Measurements from ENCODE around the gene MOB3A. TPM values are rescaled to one million over a fixed set of nuclear protein-coding genes. Genes with fewer than 3 reads are reported as not detected.

Gene MOB3A
- total RNA-seq, 1 donor, result 40.4 TPM

GRCh38 chr19:2022289-2022688 lies 73.8 kb downstream of the MOB3A start:
- DNase-seq (ENCODE audit: low read depth), result no peak
- TF ChIP-seq, protein P1, sequence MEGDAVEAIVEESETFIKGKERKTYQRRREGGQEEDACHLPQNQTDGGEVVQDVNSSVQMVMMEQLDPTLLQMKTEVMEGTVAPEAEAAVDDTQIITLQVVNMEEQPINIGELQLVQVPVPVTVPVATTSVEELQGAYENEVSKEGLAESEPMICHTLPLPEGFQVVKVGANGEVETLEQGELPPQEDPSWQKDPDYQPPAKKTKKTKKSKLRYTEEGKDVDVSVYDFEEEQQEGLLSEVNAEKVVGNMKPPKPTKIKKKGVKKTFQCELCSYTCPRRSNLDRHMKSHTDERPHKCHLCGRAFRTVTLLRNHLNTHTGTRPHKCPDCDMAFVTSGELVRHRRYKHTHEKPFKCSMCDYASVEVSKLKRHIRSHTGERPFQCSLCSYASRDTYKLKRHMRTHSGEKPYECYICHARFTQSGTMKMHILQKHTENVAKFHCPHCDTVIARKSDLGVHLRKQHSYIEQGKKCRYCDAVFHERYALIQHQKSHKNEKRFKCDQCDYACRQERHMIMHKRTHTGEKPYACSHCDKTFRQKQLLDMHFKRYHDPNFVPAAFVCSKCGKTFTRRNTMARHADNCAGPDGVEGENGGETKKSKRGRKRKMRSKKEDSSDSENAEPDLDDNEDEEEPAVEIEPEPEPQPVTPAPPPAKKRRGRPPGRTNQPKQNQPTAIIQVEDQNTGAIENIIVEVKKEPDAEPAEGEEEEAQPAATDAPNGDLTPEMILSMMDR (IDR thresholded peaks at IDR 0.05; ENCODE audit: insufficient read depth, low read length), result no peak

DNA sequence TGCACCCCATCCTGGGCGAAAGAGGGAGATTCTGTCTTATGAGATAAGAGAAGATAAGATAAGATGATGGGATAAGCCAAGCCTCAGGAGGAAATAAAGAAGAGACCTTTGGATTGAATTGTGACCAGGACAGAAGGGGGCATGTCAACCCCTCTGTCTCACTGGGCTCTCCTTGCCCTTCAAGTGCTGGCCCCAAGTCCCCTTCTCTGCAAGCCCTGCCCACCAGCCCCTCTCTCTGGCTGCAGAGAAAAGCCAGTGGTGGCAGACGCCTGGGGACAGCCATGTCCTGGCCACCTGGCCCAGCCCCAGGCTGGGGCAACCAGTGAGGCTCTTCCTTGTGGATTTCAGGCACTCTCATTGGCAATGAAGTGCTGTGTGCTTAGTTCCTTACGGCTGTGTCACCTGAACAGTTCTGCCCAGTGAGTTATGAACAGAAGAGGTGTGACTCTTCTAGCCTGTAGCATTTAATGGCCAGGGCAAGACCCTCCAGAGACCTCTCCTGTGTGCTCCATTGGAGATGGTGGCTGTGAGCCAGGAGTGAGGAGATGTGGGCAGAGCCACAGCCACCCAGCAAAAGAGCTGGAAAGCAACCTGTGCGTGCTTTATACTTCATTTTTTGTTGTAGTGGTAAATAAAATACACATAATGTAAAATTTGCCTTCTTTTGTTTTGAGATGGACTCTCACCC lies 74.5 kb downstream of the MOB3A start:
- TF ChIP-seq, protein P1 (IDR thresholded peaks at IDR 0.05; ENCODE audit: insufficient read depth, low read length), result no peak
- no peak for DNase-seq (ENCODE audit: low read depth)
- no peak overlapping the region for H3K4me3 ChIP-seq (ENCODE audit: low read depth, low read length)

More at GRCh38 chr19:2022289-2022688, 73.8 kb downstream of the MOB3A start:
- no peak overlapping the region for H3K4me3 ChIP-seq (ENCODE audit: low read depth, low read length)

Small RNAs within 50 kb of the gene (small RNA-seq; reads per million reads assigned to genes)
- gene AC007136.1, result not detected

Other genes starting within 250 kb of the MOB3A start
- 9.0 and 13.0 TPM in 2 replicates for gene REXO1, start 247.8 kb downstream of the MOB3A start, total RNA-seq (ENCODE audit: low replicate concordance)
- 6.5 and 7.3 TPM in 2 replicates for gene KLF16, start 232.7 kb downstream of the MOB3A start, total RNA-seq (ENCODE audit: low replicate concordance)
- 48.0 and 51.2 TPM in 2 replicates for gene ABHD17A, start 210.8 kb downstream of the MOB3A start, total RNA-seq (ENCODE audit: low replicate concordance)
- 2.6 and 4.2 TPM in 2 replicates for gene ADAT3, start 190.9 kb downstream of the MOB3A start, total RNA-seq (ENCODE audit: low replicate concordance)
- 51.6 and 59.3 TPM in 2 replicates for gene SCAMP4, start 190.9 kb downstream of the MOB3A start, total RNA-seq (ENCODE audit: low replicate concordance)
- 29.6 and 47.5 TPM in 2 replicates for gene CSNK1G2, start 155.2 kb downstream of the MOB3A start, total RNA-seq (ENCODE audit: low replicate concordance)
- 15.5 and 59.3 TPM in 2 replicates for gene BTBD2, start 80.6 kb downstream of the MOB3A start, total RNA-seq (ENCODE audit: low replicate concordance)
- 75.8 and 84.3 TPM in 2 replicates for gene MKNK2, start 45.1 kb downstream of the MOB3A start, total RNA-seq (ENCODE audit: low replicate concordance)
- gene IZUMO4, start 589 bp upstream of the MOB3A start, total RNA-seq (ENCODE audit: low replicate concordance), result 0.16 and 1.4 TPM in 2 replicates
- 82.7 and 102 TPM in 2 replicates for gene AP3D1, start 55.2 kb upstream of the MOB3A start, total RNA-seq (ENCODE audit: low replicate concordance)
- 10.3 and 12.0 TPM in 2 replicates for gene DOT1L, start 67.6 kb upstream of the MOB3A start, total RNA-seq (ENCODE audit: low replicate concordance)
- 30.9 and 33.4 TPM in 2 replicates for gene PLEKHJ1, start 140.0 kb upstream of the MOB3A start, total RNA-seq (ENCODE audit: low replicate concordance)
- gene SF3A2, start 140.5 kb upstream of the MOB3A start, total RNA-seq (ENCODE audit: low replicate concordance), result 11.9 and 29.6 TPM in 2 replicates
- gene AMH, start 153.0 kb upstream of the MOB3A start, total RNA-seq (ENCODE audit: low replicate concordance), result 0.81 and 1.8 TPM in 2 replicates
- 0.27 and 0.74 TPM in 2 replicates for gene JSRP1, start 160.1 kb upstream of the MOB3A start, total RNA-seq (ENCODE audit: low replicate concordance)
- not detected in 2 replicates for gene PEAK3, start 185.8 kb upstream of the MOB3A start, total RNA-seq (ENCODE audit: low replicate concordance)
- not detected in 2 replicates for gene LINGO3, start 211.8 kb upstream of the MOB3A start, total RNA-seq (ENCODE audit: low replicate concordance)
- 108 and 130 TPM in 2 replicates for gene LSM7, start 232.3 kb upstream of the MOB3A start, total RNA-seq (ENCODE audit: low replicate concordance)
- 24.6 and 47.2 TPM in 2 replicates for gene SPPL2B, start 232.4 kb upstream of the MOB3A start, total RNA-seq (ENCODE audit: low replicate concordance)